SK-N-SH (cell line): ENCODE measurements around the gene KIF16B.

ENCODE experiments used
- EP300 ChIP-seq, 2 experiments: IDR thresholded peaks; 2 replicates each; pipeline versions ENCODE4 v1.4.0 to v1.6.1; 2012; ENCODE audit warnings: borderline replicate concordance in 1 of 2, low read depth in 1 of 2, low read length in 1 of 2
- FOXJ3 ChIP-seq: sonication (generic); formaldehyde crosslinking; IDR thresholded peaks from 2 replicates; pipeline ENCODE4 v1.5.1; 2020; ENCODE audit warnings: mild to moderate bottlenecking, missing genetic modification reagents
- JUND ChIP-seq: IDR thresholded peaks from 2 replicates; pipeline ENCODE4 v1.4.0; 2012
- POLR2AphosphoS5 ChIP-seq: IDR thresholded peaks from 2 replicates; pipeline ENCODE4 v1.6.1; 2012; ENCODE audit warnings: low read depth, low read length
- RXRA ChIP-seq: IDR thresholded peaks from 2 replicates; pipeline ENCODE4 v1.4.0; 2012; ENCODE audit warnings: low read depth, mild to moderate bottlenecking, borderline replicate concordance
- TF ChIP-seq, protein P1 (sequence below): fragments of 200-600 bp; sonication (generic); IDR thresholded peaks from 2 replicates; pipeline ENCODE4 v1.6.1; 2017; ENCODE audit warnings: antibody characterized with exemption, mild to moderate bottlenecking, moderate library complexity
- TF ChIP-seq, protein P2 (sequence below): IDR thresholded peaks from 2 replicates; pipeline ENCODE4 v1.4.0; 2012; ENCODE audit warnings: low read depth, borderline replicate concordance
- TF ChIP-seq, protein P3 (sequence below): IDR thresholded peaks from 2 replicates; pipeline ENCODE4 v1.4.0; 2012; ENCODE audit warnings: low read depth, borderline replicate concordance

DNA sequence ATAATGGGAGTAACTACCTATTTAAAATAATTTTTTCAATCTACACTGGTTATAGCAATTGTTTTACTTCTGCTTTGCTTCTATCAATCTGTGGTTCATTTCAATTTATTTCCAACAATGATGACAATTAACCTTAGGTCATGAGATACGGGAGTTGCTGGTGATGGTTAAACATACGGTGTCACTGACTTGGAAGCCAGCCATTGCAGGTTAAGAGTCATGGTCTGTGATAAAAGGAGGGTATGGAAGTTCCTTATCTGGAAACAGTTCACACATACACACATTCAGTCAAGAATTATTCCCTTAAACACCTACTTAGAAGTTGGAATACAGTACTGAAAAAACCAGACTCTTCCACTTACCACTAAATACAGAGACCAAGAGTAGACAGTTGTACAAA is 180.0 kb downstream of the KIF16B start:
- TF ChIP-seq EP300 (IDR thresholded peaks at IDR 0.05; ENCODE audit: borderline replicate concordance in 1 of 2, low read depth in 1 of 2, low read length in 1 of 2) (no peak), POLR2AphosphoS5 (no peak), JUND (no peak), FOXJ3 (CRISPR knock-in tag) (no peak), RXRA (no peak)
- TF ChIP-seq, protein P1, sequence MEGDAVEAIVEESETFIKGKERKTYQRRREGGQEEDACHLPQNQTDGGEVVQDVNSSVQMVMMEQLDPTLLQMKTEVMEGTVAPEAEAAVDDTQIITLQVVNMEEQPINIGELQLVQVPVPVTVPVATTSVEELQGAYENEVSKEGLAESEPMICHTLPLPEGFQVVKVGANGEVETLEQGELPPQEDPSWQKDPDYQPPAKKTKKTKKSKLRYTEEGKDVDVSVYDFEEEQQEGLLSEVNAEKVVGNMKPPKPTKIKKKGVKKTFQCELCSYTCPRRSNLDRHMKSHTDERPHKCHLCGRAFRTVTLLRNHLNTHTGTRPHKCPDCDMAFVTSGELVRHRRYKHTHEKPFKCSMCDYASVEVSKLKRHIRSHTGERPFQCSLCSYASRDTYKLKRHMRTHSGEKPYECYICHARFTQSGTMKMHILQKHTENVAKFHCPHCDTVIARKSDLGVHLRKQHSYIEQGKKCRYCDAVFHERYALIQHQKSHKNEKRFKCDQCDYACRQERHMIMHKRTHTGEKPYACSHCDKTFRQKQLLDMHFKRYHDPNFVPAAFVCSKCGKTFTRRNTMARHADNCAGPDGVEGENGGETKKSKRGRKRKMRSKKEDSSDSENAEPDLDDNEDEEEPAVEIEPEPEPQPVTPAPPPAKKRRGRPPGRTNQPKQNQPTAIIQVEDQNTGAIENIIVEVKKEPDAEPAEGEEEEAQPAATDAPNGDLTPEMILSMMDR: no peak
- TF ChIP-seq, protein P2, sequence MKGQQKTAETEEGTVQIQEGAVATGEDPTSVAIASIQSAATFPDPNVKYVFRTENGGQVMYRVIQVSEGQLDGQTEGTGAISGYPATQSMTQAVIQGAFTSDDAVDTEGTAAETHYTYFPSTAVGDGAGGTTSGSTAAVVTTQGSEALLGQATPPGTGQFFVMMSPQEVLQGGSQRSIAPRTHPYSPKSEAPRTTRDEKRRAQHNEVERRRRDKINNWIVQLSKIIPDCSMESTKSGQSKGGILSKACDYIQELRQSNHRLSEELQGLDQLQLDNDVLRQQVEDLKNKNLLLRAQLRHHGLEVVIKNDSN: no peak
- TF ChIP-seq, protein P3, sequence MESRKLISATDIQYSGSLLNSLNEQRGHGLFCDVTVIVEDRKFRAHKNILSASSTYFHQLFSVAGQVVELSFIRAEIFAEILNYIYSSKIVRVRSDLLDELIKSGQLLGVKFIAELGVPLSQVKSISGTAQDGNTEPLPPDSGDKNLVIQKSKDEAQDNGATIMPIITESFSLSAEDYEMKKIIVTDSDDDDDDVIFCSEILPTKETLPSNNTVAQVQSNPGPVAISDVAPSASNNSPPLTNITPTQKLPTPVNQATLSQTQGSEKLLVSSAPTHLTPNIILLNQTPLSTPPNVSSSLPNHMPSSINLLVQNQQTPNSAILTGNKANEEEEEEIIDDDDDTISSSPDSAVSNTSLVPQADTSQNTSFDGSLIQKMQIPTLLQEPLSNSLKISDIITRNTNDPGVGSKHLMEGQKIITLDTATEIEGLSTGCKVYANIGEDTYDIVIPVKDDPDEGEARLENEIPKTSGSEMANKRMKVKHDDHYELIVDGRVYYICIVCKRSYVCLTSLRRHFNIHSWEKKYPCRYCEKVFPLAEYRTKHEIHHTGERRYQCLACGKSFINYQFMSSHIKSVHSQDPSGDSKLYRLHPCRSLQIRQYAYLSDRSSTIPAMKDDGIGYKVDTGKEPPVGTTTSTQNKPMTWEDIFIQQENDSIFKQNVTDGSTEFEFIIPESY: no peak
